Ectodermal cell (in vitro differentiated cells): ENCODE results near the gene ZNF554.

Experiments used
- H3K27ac ChIP-seq: 2 replicates; pipeline ENCODE4 v1.7.0; 2013; ENCODE audit warnings: mild to moderate bottlenecking, low read depth, low read length; ENCODE audit not compliant: insufficient read depth, poor library complexity, severe bottlenecking
- H3K27me3 ChIP-seq: 2 replicates; pipeline ENCODE4 v1.7.0; 2013; ENCODE audit warnings: mild to moderate bottlenecking, low read length; ENCODE audit not compliant: insufficient read depth, control insufficient read depth, poor library complexity, severe bottlenecking
- H3K36me3 ChIP-seq: one replicate; pipeline ENCODE4 v1.7.0; 2013; ENCODE audit warnings: low read length; ENCODE audit not compliant: control insufficient read depth, insufficient read depth
- H3K4me1 ChIP-seq: one replicate; pipeline ENCODE4 v1.7.0; 2013; ENCODE audit warnings: low read length; ENCODE audit not compliant: control insufficient read depth, insufficient read depth
- H3K4me3 ChIP-seq: 2 replicates; pipeline ENCODE4 v1.7.0; 2013; ENCODE audit warnings: low read depth, low read length, control low read depth; ENCODE audit not compliant: insufficient read depth
- H3K9me3 ChIP-seq: 2 replicates; pipeline ENCODE4 v1.7.0; 2013; ENCODE audit warnings: mild to moderate bottlenecking, low read length, moderate library complexity; ENCODE audit not compliant: control insufficient read depth
- WGBS, 2 experiments: methylation state at CpG; one replicate each; pipeline ENCODE4 v1.1.7; 2013; ENCODE audit warnings: missing lambda C conversion rate in 2 of 2; 5-methylcytosine and 5-hydroxymethylcytosine counted together

ZNF554 gene

DNA sequence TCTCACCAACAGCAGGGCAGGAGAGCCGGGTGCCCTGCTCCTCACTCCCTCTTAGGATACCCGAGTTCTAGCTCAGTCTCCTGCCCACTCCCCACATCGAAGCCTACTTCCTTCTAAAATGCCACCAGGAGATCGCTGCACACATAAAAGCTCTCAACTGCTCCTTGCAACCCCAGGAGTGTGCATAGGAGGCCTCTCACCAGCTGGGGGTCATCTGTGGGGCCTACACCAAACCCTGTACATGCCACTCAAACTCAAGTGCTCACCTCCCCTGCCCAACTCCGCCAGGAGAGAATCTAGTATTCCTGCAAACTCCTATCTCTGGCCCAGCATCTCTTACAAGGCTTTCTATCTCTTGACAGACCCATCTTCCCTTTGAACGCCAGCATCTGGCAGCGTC lies 39.4 kb upstream of the ZNF554 start:
- WGBS, 2 experiments: 94 to 95% methylated on average over 7 of the region's 7 CpGs
- Histone ChIP-seq H3K27ac (no peak overlapping the region), H3K9me3 (no peaks in the 10 kb centered on the region), H3K4me1 (peaks cover 6% of the 10 kb centered on the region), H3K4me3 (no peak overlapping the region), H3K36me3 (peaks cover 2% of the 10 kb centered on the region), H3K27me3 (no peaks in the 10 kb centered on the region)

DNA sequence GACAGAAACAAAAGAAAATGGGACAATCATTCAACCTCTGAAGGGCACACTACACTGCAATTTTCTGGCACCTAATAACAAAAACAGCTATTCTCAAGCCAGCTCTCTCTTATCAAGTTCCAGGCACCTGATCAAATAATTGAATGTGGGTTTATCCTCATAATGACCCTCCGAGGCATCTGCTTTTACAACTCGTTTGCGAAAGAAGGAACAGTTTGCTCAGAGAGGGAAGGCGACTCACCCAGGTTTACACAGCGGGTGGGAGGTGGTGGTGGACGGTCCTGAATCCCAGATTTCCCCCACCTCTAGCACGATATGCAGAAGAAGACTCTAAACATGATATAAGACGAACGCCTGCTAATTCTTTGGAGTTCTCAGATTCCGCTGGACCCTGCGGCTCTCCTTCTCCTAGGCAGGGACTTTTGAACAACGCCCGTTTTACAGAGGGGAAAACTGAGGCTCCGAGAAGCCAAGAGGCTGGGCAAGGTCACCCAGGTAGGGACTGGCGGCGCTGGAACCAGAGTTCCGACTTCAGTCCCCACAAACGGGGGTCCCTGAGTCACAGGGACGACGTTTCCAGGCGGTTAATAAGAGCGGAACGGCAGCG lies 37.2 kb upstream of the ZNF554 start:
- H3K9me3 ChIP-seq: no peaks in the 10 kb centered on the region
- no peaks in the 10 kb centered on the region for H3K27me3 ChIP-seq
- H3K4me3 ChIP-seq: peak overlapping the region; percentile 90
- WGBS, 2 experiments: 4 to 6% methylated on average over 24 of the region's 24 CpGs
- peak overlapping the region; percentile 68 for H3K27ac ChIP-seq
- peaks cover 6% of the 10 kb centered on the region for H3K4me1 ChIP-seq
- peaks cover 2% of the 10 kb centered on the region for H3K36me3 ChIP-seq

DNA sequence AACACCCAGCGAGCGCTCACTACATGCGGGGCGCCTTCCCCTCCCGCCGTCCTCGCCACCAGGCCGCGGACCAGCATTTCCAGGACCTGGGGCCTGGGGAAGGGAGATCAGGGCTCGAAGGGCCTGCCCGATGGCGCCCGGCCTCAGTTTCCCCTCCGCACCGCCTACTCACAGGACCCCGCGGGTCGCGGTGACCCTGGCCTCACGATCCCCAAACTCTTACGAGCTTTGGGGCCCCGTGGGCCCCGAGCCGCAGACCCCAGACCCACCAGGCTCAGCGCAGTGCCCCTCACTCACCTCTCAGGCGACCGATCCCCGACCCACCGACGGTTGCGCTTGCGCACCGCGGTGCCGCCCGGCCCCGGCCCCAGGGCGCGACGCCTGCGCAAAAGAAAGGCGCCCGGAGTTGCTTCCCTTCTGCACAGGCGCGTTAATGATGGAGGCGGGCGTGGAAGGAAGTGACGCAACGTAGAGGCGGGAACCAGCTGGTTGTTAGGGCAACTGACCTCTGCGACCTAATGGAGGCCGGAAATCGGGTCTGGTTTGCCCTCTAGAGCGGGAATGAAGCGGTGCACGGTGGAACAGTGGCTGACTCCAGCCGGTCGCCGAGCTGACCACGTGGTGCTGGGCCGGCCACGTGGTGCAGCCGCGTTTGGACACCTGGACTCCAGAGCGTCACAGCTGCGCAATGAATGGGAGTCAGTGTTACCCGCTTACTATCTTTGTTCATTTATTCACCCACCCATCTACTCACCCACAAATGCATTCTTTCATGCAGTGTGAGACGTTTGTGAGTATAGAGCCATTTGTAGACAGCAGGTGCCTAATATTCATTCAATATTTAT lies 36.5 kb upstream of the ZNF554 start, which contains the start of gene SGTA:
SGTA (minus strand) TSS at position 338 of the 845 bp plus-strand sequence. CDS start 14,205 bp downstream, outside the sequence.
- Histone ChIP-seq H3K9me3 (no peaks in the 10 kb centered on the region), H3K4me1 (peaks cover 6% of the 10 kb centered on the region), H3K27ac (peak within 1 kb of the TSS; percentile 90), H3K36me3 (peaks cover 2% of the 10 kb centered on the region), H3K27me3 (no peaks in the 10 kb centered on the region), H3K4me3 (peak within 1 kb of the TSS; percentile 90)
- WGBS, 2 experiments: 2% methylated on average over 68 of the region's 68 CpGs

DNA sequence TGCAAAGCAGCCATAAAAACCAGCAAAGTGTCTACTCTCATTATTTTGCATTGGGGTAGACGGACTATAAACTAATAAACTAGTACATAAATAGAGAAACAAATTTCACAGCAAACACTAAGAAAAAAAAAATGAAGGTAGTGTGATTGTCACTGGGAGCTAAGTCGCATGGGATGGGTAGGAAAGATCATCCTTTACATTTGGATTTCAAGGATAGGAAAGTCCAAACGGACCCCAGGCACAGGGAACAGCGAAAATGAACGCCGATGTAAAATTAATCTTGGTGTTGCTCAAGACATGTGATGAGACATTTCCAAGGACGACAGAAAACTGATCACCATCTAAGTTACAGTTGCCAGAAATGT lies 35.9 kb upstream of the ZNF554 start:
- H3K4me1 ChIP-seq: peaks cover 6% of the 10 kb centered on the region
- H3K36me3 ChIP-seq: peaks cover 2% of the 10 kb centered on the region
- WGBS, 2 experiments: 94% methylated on average over 6 of the region's 7 CpGs
- H3K27me3 ChIP-seq: no peaks in the 10 kb centered on the region
- no peaks in the 10 kb centered on the region for H3K9me3 ChIP-seq
- peak overlapping the region; percentile 90 for H3K27ac ChIP-seq
- H3K4me3 ChIP-seq: no peak overlapping the region

DNA sequence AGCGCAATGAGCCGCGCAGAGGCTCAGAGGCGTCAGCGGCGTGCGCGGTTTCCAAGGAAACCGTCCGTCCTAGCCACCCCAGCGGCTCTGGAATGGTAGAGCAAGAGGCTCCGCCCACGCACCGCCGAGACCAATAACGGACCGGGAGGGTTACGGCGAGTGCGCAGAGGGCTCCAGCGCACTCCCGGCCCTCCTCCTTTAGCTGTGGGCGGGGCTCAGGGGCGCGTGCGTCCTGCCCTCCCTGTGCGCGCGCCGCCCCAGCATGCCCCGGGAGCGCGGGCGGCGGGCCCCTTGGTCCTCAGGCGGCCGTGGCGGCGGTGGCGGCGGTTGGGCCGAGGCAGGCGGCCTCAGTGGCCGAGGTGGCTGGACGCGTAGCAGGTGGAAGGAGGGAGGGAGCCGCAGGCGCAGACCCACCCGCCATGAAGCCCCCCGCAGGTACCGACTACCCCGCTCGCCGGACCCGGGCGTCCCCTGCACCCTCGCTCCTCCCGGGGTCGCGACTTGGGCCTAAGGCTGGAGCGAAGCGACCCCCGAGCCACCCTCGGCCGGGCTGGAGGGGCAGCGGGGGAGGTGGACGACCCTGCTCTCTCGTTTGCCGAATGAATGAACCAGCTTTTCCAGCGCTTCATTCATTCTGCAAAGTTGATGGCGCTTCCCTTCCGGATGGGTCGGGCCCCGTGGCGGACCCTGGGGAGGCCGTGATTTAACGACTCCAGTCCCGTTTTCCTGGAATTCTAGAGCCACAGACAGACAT lies 34.2 kb upstream of the ZNF554 start, which contains the start of gene THOP1:
THOP1 (plus strand) TSS at position 260 of the 754 bp plus-strand sequence; CDS start at position 420, 160 bp downstream.
- Histone ChIP-seq H3K27ac (peak within 1 kb of the TSS; percentile 85), H3K4me1 (peaks cover 6% of the 10 kb centered on the region), H3K9me3 (no peaks in the 10 kb centered on the region), H3K27me3 (no peaks in the 10 kb centered on the region), H3K36me3 (peaks cover 7% of the 10 kb centered on the region), H3K4me3 (peak within 1 kb of the TSS; percentile 81)
- WGBS, 2 experiments: 0% methylated on average over 78 of the region's 78 CpGs

DNA sequence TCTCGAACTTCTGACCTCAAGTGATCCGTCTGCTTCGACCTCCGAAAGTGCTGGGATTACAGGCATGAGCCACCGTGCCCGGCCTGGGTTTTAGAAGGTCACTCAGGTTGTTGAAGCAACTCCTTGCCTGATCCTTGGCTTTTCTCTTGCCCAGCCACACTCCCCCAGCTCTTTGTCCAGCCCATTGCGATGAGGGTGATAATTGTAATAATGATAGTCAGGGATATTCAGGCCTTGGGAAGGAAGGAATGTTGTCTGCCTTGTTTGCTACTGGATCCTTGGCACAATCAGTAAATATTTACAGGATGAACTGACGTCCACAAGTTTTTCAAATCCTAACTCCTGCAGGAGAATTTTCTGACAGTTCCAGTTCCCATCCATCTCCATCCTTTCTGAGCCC lies 32.6 kb upstream of the ZNF554 start:
- WGBS, 2 experiments: 94% methylated on average over 8 of the region's 8 CpGs
- no peak overlapping the region for H3K4me3 ChIP-seq
- H3K4me1 ChIP-seq: peaks cover 4% of the 10 kb centered on the region
- H3K27me3 ChIP-seq: no peaks in the 10 kb centered on the region
- no peaks in the 10 kb centered on the region for H3K9me3 ChIP-seq
- no peak overlapping the region for H3K27ac ChIP-seq
- H3K36me3 ChIP-seq: peaks cover 20% of the 10 kb centered on the region

DNA sequence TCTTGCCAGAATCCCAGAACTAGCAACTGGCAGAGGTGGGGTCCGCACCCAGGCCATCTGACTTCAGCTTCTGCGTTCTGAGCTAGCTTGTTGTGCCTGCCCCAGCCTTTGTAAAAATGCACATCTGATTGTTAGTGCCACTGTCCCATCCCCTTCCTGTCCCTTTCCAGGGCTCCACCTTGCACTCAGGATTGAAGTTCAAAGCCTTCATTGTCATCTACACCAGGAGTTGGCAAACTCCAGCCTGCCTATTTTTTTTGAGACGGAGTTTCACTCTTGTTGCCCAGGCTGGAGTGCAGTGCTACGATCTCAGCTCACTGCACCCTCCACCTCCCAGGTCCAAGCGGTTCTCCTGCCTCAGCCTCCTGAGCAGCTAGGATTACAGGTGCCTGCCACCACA lies 31.4 kb upstream of the ZNF554 start:
- no peaks in the 10 kb centered on the region for H3K9me3 ChIP-seq
- H3K4me3 ChIP-seq: no peak overlapping the region
- H3K27ac ChIP-seq: no peak overlapping the region
- WGBS, 2 experiments: 94% methylated on average over 5 of the region's 5 CpGs
- H3K36me3 ChIP-seq: peaks cover 23% of the 10 kb centered on the region
- H3K27me3 ChIP-seq: no peaks in the 10 kb centered on the region
- H3K4me1 ChIP-seq: no peaks in the 10 kb centered on the region

DNA sequence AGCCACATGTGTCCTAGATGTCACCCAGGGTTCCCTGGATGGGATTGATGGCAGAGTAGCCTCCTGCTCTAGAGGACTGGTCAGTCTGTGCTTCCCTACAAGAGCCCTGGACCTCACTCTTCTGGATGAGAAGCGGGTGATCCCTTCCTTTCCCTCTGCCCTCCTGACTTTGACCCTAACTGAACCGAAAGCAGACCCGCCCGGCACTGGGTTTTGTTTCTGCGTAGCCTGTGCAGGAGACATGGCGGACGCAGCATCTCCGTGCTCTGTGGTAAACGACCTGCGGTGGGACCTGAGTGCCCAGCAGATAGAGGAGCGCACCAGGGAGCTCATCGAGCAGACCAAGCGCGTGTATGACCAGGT lies 29.5 kb upstream of the ZNF554 start:
- 92 to 93% methylated on average over 14 of the region's 14 CpGs for WGBS, 2 experiments
- H3K27ac ChIP-seq: no peak overlapping the region
- peaks cover 31% of the 10 kb centered on the region for H3K36me3 ChIP-seq
- H3K9me3 ChIP-seq: no peaks in the 10 kb centered on the region
- no peaks in the 10 kb centered on the region for H3K27me3 ChIP-seq
- no peak overlapping the region for H3K4me3 ChIP-seq
- no peaks in the 10 kb centered on the region for H3K4me1 ChIP-seq

DNA sequence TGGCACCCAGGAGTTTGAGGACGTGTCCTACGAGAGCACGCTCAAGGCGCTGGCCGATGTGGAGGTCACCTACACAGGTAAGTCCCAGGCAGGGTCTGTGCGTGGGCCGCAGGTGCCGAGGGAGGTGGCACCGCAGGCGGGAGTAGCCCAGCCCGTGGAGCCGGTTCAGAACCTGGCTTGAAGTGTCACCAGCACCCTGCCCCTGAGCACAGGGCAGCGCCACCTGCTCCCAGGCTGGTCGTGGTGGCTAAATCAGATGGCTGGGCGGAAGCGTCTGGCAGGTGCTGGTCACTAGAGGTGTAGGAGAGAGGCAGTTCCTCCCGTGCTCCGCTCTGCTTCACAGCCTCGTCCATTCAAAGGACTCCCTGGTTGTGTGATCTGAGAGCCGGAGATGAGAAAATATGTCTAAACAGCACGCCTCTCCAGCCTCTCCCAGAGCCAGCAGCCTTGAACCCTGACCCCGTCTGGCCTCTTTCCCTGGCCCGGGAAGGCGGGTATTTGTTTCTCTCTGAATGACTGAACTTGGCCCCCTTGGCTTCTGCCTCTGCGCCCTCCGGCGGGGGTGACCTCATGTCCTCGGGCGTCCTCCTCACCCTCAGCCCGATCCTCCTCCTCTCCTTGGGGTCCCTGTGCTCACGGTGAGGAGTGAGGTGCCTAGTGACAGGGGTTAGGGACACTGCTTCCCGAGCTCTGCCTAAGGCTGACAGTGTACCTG lies 29.0 kb upstream of the ZNF554 start:
- Histone ChIP-seq H3K36me3 (peaks cover 36% of the 10 kb centered on the region), H3K4me1 (no peaks in the 10 kb centered on the region), H3K27me3 (no peaks in the 10 kb centered on the region), H3K4me3 (no peak overlapping the region), H3K27ac (no peak overlapping the region), H3K9me3 (no peaks in the 10 kb centered on the region)
- WGBS, 2 experiments: 96% methylated on average over 32 of the region's 32 CpGs
